Chondrocyte (in vitro differentiated cells): Measurements from ENCODE around the gene SASH1. TPM values are rescaled to one million over a fixed set of nuclear protein-coding genes. Genes with fewer than 3 reads are reported as not detected.

Experiments
- DNase-seq: peaks from one replicate; pipeline ENCODE4 v3.0.0; 2021; ENCODE audit warnings: mixed read lengths, low spot score
- H3K27ac Mint-ChIP-seq: one replicate; pipeline ENCODE4 v1.8.0; 2021; ENCODE audit warnings: mild to moderate bottlenecking, moderate library complexity, mixed read lengths; ENCODE audit not compliant: unreplicated experiment
- H3K27me3 Mint-ChIP-seq: 2 replicates; pipeline ENCODE4 v1.8.0; 2021; ENCODE audit warnings: low read depth, mixed read lengths
- H3K36me3 Mint-ChIP-seq: 2 replicates; pipeline ENCODE4 v1.8.0; 2021; ENCODE audit warnings: low read depth, mixed read lengths
- H3K4me1 Mint-ChIP-seq: 2 replicates; pipeline ENCODE4 v1.8.0; 2021; ENCODE audit warnings: low read depth, mild to moderate bottlenecking, mixed read lengths
- H3K4me3 Mint-ChIP-seq: one replicate; pipeline ENCODE4 v1.8.0; 2021; ENCODE audit warnings: mild to moderate bottlenecking, moderate library complexity, mixed read lengths; ENCODE audit not compliant: unreplicated experiment
- H3K9me3 Mint-ChIP-seq: 2 replicates; pipeline ENCODE4 v1.8.0; 2021; ENCODE audit warnings: low read depth, mixed read lengths
- total RNA-seq: library from RNA; stranded (reverse); gene quantifications from 3 replicates; pipeline ENCODE4 v1.2.1, GENCODE V29; 2021
- TF ChIP-seq, protein P1 (sequence below): fragments of 200-600 bp; sonication (generic); IDR thresholded peaks from 2 replicates; pipeline ENCODE4 v1.5.0; 2021; ENCODE audit warnings: antibody characterized with exemption, mild to moderate bottlenecking, moderate library complexity

The SASH1 gene
- total RNA-seq, 1 donor from 2014 or later = 82.9 TPM

- no peaks in the 10 kb centered on the region for H3K36me3 Mint-ChIP-seq
- no peak overlapping the region for H3K4me3 Mint-ChIP-seq
- no peak overlapping the region for H3K27ac Mint-ChIP-seq
- TF ChIP-seq, protein P1, sequence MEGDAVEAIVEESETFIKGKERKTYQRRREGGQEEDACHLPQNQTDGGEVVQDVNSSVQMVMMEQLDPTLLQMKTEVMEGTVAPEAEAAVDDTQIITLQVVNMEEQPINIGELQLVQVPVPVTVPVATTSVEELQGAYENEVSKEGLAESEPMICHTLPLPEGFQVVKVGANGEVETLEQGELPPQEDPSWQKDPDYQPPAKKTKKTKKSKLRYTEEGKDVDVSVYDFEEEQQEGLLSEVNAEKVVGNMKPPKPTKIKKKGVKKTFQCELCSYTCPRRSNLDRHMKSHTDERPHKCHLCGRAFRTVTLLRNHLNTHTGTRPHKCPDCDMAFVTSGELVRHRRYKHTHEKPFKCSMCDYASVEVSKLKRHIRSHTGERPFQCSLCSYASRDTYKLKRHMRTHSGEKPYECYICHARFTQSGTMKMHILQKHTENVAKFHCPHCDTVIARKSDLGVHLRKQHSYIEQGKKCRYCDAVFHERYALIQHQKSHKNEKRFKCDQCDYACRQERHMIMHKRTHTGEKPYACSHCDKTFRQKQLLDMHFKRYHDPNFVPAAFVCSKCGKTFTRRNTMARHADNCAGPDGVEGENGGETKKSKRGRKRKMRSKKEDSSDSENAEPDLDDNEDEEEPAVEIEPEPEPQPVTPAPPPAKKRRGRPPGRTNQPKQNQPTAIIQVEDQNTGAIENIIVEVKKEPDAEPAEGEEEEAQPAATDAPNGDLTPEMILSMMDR = no peak
- no peak for DNase-seq
- H3K4me1 Mint-ChIP-seq = peaks cover 41% of the 10 kb centered on the region
- no peaks in the 10 kb centered on the region for H3K27me3 Mint-ChIP-seq
- H3K9me3 Mint-ChIP-seq = no peaks in the 10 kb centered on the region
Observed at GRCh38 chr6:148438632-148439031, 96.0 kb downstream of the SASH1 start.

GRCh38 chr6:148440016-148440415 is 97.4 kb downstream of the SASH1 start:
- DNase-seq = no peak
- Mint-ChIP-seq H3K27me3 (no peaks in the 10 kb centered on the region), H3K9me3 (no peaks in the 10 kb centered on the region), H3K4me1 (peaks cover 55% of the 10 kb centered on the region), H3K4me3 (peak overlapping the region; percentile 48), H3K36me3 (no peaks in the 10 kb centered on the region), H3K27ac (peak overlapping the region; percentile 90)
- TF ChIP-seq, protein P1 = no peak

- DNase-seq = no peak
- Mint-ChIP-seq H3K36me3 (no peaks in the 10 kb centered on the region), H3K27ac (peak overlapping the region; percentile 90), H3K4me1 (peaks cover 59% of the 10 kb centered on the region), H3K9me3 (no peaks in the 10 kb centered on the region), H3K4me3 (peak overlapping the region; percentile 3), H3K27me3 (no peaks in the 10 kb centered on the region)
- TF ChIP-seq, protein P1 = no peak
Observed at GRCh38 chr6:148440877-148441453, 98.3 kb downstream of the SASH1 start.

- no peaks in the 10 kb centered on the region for H3K27me3 Mint-ChIP-seq
- H3K36me3 Mint-ChIP-seq = no peaks in the 10 kb centered on the region
- peak overlapping the region; percentile 3 for H3K4me3 Mint-ChIP-seq
- H3K27ac Mint-ChIP-seq = peak overlapping the region; percentile 90
- no peak for DNase-seq
- H3K9me3 Mint-ChIP-seq = no peaks in the 10 kb centered on the region
- TF ChIP-seq, protein P1 = no peak
- peaks cover 63% of the 10 kb centered on the region for H3K4me1 Mint-ChIP-seq
Observed at GRCh38 chr6:148441454-148441911, 98.8 kb downstream of the SASH1 start.

GRCh38 chr6:148443798-148444560 is 101.3 kb downstream of the SASH1 start:
- H3K27ac Mint-ChIP-seq = peak overlapping the region; percentile 71
- H3K4me3 Mint-ChIP-seq = no peak overlapping the region
- no peaks in the 10 kb centered on the region for H3K9me3 Mint-ChIP-seq
- no peak for DNase-seq
- TF ChIP-seq, protein P1 = no peak
- H3K36me3 Mint-ChIP-seq = peaks cover 12% of the 10 kb centered on the region
- peaks cover 73% of the 10 kb centered on the region for H3K4me1 Mint-ChIP-seq
- no peaks in the 10 kb centered on the region for H3K27me3 Mint-ChIP-seq
